GM21576 (cell line): ENCODE results near the gene SORT1.
"Not testable (repeated sequence)": the region's sequence is repeated elsewhere in the genome, so short reads cannot be mapped to it uniquely, and the experiment has no call there.

Experiments
- ATAC-seq: cut with Tn5 transposase; IDR thresholded peaks from one replicate; pipeline ENCODE4 v1.9.1; 2021; ENCODE audit warnings: mild to moderate bottlenecking, moderate library complexity; ENCODE audit not compliant: unreplicated experiment

SORT1 gene

DNA sequence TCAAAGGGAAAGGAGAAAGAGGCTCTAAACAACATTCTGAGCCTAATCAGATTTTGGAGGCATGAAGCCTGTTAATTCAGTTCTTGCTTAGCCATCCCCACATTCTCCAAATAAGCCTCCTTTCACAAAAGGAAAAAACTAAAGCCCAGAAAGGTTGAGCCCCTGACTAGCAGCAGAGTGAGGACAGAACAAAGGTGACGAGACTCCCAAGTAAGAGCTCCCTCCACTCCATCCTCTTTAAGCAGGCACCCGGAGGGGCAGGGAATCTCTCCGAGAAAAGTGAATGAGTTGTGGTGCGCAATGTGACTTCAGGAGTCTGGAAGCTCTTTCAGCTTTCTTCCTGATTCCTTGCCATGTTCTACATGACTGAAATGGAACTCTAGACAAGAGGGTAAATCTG is 47.5 kb downstream of the SORT1 start:
- ATAC-seq, result no peak

DNA sequence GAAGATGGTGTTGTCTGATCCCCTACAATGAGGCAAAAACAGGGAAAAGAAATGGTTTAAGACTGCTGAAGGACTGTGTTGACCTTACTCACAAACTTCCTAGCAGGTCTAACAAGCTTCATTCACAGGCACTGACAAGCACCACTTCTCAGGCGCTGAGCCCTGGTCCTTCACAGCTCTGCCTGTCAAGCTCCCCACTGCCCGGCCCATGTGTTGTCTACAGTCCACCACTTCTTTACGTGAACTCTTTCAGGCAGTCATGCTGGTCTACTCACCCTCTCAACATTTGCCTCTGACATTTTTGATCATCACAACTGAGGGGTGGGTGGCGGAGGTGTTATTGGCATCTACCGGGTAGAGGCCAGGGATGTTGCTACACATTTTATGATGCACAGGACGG is 50.2 kb downstream of the SORT1 start:
- no peak for ATAC-seq

DNA sequence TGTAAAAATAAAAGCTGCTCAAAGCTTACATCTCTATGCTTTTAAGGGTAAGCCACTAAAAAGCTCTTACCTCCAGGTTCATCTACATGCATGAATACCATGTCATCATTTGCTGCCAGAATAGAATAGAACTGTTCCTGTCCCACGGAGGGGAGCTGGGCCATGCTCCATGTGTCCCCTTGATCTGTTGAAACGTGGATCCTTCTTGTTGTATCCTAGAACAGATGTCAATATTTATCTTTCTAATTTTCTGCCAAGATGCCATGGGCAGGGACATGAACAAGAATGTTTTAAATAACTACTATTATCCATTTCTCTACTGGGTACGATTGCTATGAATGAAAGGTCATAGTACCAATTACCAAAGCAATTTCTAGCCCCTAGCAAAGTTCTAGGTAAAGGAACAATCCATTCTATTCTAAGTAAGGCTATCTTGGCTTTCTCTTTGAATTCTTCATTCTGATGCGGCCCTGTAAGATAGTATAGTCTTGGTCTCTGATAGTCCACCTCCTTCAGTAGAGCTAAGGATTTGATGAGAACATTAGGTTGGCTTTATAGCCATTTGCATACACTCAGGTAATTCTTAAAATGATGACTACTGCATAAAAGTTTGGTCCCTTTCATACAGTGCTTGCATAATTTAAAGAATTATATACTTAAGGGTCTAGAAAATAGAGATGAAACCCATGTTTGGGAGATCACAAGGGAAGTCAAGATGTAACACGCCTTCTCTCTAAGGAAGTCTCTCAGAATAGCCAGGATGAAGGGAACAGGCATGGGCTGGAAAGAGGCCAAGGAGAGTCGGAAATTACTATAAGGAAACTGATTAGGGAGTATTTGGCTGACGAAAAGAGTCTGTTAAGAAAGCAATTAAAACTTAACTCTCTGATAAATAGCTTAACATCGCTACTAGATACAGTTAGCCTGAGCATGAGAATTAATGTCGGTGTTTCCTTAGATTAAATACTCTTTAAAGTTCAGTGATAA is 55.5 kb downstream of the SORT1 start:
- ATAC-seq, result no peak

DNA sequence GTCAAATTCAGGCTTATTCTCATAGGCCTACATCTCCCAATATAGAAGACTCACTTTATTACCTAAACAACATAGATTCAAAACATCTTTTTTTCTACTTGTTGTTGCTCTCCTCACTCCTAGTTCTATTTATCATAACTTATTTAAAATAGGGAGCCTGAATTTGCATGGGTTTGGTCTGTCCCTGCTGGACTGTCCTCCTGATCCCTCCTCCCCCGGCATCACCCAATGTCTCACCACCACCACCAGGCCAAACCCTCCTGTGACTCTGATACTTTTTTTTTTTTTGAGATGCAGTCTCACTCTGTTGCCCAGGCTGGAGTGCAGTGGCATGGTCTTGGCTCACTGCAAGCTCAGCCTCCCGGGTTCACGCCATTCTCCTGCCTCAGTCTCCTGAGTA is 59.1 kb downstream of the SORT1 start:
- no peak for ATAC-seq

DNA sequence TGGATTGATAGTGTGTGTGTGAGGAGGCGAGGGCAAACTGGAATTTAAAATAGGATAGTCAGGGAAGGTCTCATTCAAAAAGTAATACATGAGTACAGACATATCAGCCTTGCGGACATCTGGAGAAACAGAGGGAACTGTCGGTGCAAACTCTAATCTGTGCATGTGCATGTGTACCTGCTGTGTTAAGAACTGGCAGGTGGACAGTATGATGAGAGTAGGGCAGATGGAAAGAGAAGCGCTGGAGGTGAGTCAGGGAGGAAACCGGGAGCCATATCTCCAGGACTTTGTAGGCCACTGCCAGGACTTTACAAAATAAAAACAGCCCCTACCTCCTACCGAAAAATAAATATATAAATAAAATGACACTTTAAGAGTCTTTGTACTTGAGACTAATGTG is 59.6 kb downstream of the SORT1 start:
- no peak for ATAC-seq

DNA sequence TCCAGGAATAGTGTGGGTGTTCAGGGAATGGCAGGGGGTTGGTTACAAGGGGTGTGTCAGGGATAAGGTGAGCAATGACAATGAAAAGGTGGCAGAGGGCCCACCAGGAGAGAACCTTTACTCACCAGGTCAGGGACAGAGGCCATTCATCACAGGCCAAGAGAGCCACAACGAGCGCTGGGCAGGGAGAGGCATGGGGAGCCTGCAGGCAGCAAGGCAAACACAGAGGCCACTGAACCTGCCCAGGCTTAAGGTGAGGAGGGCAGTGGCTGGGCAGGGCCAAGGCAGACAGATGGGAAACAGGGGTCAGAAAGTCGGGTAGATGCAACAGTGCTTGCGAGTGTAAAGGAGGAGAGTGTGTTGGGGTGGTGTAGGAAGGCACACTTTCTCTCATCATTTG is 62.6 kb downstream of the SORT1 start:
- no peak for ATAC-seq

DNA sequence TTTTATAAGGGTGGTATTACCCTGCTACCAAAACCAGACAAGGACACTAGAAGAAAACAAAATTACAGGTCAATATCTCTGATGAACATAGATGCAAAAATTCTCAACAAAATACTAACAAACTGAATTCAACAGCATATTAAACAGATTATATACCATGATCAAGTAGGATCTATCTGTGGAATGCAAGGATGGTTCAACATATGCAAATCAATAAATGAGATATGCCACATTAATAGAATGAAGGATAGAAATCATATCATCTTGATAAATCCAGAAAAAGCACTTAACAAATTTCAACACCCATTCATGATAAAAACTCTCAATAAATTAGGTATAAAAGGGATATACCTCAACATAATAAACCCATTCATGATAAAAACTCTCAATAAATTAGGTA is 66.6 kb downstream of the SORT1 start:
- ATAC-seq, result no peak

DNA sequence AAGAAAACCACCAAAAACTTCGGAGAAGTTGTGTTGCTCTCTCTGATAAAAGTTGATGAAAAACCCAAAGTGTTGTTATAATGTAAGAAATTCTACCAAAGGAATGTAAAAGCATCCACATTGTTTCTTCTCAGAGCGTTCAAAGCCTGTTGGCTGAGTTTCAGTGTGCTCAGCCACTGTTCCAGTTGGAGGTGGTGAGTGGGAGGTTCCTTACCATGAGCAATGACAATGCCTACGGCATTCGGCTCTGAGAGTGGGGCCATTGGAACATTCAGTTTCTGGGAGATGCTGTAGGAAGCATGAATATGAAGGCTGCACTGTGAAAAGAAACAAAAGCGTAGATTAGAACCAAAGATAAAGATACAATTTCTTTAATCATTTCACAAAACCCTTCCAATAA is 70.4 kb downstream of the SORT1 start:
- no peak for ATAC-seq

DNA sequence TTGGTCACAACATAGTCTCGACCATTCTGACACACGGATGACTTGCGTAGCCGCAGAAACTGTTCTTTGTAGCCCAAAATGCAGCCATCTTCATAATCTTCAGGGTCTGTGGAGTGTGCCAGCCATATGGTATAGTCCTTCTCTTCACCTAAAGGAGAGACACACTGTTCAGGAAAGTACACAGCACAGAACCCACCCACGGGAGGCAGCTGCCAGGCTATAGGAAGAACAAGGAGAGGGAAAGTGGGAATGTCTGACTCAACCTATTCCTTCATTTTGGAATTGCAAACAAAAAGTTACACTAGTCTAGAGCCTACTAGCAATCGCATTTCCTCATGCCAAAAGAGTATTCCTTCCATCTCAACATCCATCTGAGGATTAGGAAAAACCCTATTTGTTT is 74.7 kb downstream of the SORT1 start:
- ATAC-seq, result no peak

DNA sequence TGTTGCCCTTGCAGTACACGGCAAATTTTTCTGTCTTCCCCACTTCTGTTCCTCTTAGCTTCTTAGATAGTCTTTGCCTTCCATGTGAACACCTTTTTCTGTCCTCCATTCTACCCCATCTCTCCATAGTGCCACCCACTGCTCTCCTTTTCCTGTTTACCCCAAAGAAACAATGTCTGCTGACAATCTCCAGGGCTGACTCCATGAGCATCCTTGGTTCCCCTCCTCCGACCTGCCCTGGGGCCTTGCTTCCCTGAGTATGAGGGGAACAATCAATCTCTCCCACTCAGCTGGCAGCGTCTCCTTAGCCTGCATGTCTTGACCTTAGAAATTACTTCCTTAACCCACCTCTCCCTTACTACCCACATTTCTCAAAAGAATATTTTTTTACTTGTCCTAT is 78.6 kb downstream of the SORT1 start:
- ATAC-seq, result no peak

DNA sequence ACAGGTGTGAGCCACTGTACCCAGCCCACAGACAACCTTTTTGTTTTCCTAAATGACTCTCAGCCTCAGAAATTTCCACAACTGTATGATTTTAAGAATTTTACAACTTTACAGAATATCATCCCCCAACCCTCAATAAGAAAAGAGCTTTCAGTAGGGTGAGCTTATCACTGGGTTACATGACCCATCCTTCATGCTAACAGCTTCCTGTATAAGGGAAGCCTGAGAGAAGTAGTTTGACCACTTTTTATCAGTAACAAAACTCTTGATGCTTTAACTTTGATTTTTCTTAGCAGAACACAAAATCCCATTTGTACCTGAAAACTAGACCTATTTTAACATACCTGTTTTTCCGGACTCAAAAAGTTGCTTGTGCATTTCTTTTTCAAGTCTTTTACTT is 81.2 kb downstream of the SORT1 start:
- ATAC-seq, result no peak

DNA sequence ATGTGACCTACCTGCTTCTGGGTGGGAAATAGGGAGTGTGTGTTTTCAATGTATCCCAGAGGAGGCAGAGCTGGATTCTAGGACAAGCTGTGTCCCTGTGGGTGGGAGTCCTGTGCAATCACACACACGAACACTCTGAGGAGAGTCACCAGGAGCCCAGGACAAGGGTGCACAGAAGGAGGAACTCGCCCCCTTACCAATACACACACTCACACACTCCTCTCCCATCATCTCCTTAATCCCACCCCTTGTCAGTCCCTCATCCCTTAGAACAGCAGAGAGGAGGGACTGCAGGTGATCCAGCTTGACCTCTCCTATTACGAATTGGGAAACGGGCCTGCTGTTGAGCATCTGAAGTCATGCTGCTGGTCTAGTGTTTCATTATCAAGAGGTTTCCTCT is 82.4 kb downstream of the SORT1 start:
- ATAC-seq, result no peak

DNA sequence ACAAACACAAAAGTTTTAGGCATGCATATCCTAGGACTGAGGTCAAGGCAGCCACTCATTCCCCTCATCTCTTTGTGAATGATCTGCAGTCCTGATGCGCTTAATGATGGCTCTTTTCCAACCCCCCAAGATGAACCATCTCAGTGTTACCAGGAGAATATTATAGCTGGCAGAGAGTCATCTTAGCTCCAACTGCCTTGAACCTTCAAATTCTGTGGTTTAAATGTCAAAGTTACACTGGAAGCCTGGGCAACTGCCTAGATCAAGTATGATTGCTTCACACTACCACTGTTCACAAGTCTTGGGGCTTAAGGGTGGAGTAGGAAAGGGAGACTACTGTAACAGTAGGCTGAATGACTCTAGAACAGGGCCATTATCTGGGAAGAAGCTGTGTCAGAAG is 82.9 kb downstream of the SORT1 start:
- no peak for ATAC-seq

DNA sequence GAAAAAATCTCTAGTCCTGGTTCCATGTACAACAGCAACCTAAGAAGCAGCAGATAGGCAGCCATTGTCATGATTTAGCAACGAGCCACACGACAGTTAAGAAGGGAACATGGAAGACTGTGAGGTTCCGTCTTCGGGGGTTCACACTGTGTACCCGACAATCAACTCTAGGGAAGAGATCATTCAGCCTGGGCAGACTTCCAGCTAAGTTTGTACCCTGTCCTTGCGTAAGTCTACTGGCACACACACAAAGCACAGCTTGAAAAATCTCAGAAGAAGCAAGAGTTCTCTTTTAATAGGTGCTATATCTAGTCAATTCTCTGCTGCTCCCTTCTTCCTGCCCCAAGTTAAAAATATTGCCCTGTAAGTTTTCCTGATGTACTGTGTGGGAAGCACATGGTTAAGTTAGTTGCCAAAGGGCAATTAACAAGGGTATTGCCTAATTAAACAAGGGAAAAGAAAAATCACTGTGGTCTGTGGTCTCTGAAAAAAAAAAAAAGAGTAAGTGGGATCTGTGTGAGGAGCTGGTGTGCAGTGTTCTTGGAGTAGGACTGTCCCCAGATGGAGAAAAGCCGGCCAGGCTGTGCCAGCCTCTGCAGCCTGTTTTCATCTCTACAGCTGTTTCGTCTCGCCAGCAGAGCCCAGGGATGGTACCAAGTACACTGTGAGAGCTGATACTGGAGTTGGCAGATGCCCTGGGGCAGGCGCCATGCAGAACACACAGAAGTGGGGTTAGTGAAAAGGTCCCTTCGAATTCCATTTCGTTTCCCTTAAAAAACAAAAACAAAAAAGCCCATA is 84.5 kb downstream of the SORT1 start:
- no peak for ATAC-seq

DNA sequence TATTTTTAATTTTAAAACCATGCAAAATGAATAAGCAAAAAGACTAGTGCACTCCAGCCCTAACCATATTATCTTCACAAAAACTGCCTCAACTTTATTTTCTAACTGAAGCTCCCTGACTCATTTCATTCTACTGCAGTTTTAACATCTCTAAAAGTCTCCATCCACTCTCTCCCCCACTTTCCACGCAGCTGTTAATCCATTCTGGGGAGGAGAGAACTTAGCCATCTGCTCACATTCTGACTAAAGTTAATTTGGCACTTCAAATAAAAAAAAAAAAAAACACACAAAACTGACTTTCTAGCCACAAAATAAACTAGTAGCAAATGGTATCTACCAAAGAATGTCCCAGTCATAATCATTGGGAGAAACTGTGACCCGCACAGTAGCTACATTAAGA is 85.5 kb downstream of the SORT1 start:
- no peak for ATAC-seq

DNA sequence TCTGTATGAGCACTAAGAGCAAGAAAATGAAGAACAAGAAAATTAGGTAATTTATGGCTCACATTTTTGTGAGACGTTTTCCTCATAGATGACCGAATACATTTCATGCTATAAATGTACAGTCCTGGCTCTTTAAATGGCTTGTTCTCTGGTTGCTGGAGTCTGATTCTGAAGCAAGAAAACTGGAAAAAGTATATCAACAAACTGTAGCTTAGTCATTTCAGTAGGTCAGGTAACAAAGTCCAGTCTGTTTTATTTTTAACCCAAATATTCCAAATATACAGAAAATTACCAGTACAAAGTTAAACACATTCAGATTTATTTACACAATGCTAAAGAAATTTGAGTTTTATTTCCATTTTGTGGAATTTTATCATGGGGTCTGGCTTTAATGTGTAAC is 88.4 kb downstream of the SORT1 start:
- ATAC-seq, result no peak

DNA sequence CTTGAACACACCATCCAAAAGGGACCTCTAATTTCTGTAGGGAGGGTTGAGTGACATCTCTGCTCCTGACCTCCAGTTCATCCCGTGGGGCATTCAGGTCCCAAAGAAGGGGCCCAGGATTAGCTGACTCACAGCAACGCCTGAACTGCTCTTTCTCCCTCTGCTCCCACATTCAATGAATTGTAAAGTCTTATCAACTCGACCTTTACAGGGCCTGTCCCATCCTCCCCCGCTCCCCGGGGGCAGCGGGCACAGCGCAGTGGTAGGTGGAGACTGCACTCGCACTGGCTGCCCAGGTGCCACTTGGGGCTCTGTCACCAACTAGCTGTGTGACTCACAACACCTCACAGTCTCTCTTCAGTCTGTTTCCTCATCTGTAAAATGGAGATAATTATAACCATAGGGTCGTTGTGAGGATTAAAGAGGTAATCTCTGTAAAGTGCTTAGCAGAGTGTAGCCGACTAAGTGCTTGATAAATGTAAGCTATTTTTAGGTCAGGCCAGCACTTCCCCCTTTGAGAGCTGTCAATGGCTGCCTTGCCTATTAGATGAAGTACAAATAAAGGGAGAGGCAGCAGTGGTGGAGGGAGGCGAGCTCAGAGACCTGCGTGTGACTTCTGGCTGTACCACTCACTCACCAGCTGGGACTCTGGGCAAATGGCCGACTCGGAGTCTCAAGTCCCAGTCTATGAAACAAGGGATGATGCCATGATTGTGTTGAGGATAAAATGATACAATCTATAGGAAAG is 90.3 kb downstream of the SORT1 start:
- no peak for ATAC-seq

DNA sequence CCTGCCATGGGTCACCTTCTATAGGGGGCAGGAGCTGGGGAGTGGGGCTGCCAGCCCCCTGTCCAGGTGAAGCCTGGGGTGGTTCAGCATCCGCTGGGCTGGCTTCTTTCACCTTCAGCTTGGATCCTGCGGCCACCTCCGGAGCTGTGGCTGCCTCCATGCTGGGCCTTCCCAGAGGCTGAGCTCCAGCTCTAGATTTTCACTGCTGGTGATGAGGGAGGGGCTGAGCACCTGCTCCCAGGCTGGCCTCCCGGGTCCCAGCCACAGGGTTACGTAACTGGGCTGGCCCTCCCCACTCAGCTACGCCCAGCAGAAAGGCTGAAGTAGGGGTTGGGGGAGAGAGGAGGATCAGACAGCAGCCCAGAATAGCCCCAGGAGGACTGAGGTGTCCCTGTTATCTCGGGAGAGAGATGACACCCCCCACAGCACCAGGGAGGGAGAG is 90.9 kb downstream of the SORT1 start, which contains the start of gene MYBPHL:
Gene MYBPHL (minus strand): TSS at position 180 of the 442 bp plus-strand sequence. CDS start 20 bp downstream, at position 160.
- no peak for ATAC-seq

DNA sequence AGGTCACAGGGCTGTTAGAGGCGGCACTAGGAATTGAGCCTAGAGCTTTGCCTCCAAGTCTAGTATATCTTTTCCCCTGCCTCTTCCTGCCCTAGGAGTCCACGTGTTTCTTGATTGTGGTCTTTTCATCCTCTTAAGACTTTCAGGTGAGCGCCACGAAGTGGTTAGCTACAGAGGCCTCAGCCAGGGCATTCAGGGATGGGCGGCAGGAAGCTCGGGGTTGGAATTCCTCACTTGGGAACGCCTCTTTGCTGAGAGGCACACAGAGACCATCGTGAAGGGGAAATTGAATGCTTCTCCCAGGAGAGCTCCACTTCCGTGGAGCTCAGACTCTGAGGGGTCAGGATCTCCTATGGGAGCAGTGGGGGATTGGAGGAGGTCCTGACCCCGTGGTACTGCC is 91.7 kb downstream of the SORT1 start:
- not testable (repeated sequence) for ATAC-seq

DNA sequence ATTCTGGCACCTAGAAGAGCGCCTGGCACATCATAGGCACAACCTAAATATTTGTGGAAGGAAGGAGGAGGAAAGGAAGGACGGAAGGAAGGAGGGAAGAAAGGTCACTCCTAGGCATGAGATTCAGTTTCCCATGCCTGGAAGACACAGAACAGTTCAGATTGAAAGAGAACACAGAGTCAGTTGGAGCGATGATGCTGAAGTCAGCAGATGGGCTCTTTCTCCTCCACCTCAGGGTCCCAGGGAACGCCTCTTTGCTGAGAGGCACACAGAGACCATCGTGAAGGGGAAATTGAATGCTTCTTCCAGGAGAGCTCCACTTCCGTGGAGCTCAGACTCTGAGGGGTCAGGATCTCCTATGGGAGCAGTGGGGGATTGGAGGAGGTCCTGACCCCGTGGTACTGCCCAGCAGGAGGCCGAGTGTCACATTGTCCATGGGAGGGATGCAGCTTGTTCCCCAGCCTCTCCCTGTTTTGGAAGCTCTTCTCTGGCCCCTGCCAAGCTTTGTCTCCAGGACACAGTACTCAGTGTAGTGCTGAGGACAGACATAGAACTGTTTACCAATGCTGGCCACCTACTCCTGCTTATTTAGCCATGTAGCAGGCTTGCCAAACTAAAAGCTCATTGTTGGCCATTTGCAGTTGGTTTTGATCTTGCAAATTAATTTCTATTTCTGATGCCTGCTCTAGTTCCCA is 93.3 kb downstream of the SORT1 start:
- ATAC-seq, result no peak

DNA sequence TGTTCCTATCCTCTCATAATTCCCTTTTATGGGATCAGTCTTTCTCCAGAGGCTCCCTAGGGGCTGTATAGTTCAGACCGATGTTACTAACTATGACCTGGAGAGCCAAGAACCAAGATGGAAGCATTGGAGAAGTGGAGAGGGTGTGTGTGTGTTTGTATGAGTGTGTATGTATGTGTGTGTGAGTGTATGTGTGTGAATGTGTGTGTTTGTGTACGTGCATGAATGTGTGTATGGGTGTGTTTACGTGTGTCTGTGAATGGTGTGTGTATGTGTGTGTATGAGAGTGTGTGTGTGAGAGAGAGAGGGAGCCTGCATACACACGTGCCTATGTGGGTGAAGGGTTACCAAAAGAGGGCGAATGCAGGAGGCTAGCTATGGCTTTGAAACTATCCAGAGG is 95.8 kb downstream of the SORT1 start:
- ATAC-seq, result no peak
